Chondrocyte (in vitro differentiated cells): Measurements from ENCODE around the gene CRYGC. TPM values are rescaled to one million over a fixed set of nuclear protein-coding genes. Genes with fewer than 3 reads are reported as not detected.

ENCODE experiments used
- DNase-seq: peaks from one replicate; pipeline ENCODE4 v3.0.0; 2021; ENCODE audit warnings: mixed read lengths, low spot score
- H3K27ac Mint-ChIP-seq: one replicate; pipeline ENCODE4 v1.8.0; 2021; ENCODE audit warnings: mild to moderate bottlenecking, moderate library complexity, mixed read lengths; ENCODE audit not compliant: unreplicated experiment
- H3K27me3 Mint-ChIP-seq: 2 replicates; pipeline ENCODE4 v1.8.0; 2021; ENCODE audit warnings: low read depth, mixed read lengths
- H3K36me3 Mint-ChIP-seq: 2 replicates; pipeline ENCODE4 v1.8.0; 2021; ENCODE audit warnings: low read depth, mixed read lengths
- H3K4me1 Mint-ChIP-seq: 2 replicates; pipeline ENCODE4 v1.8.0; 2021; ENCODE audit warnings: low read depth, mild to moderate bottlenecking, mixed read lengths
- H3K4me3 Mint-ChIP-seq: one replicate; pipeline ENCODE4 v1.8.0; 2021; ENCODE audit warnings: mild to moderate bottlenecking, moderate library complexity, mixed read lengths; ENCODE audit not compliant: unreplicated experiment
- H3K9me3 Mint-ChIP-seq: 2 replicates; pipeline ENCODE4 v1.8.0; 2021; ENCODE audit warnings: low read depth, mixed read lengths
- total RNA-seq: library from RNA; stranded (reverse); gene quantifications from 3 replicates; pipeline ENCODE4 v1.2.1, GENCODE V29; 2021
- TF ChIP-seq, protein P1 (sequence below): fragments of 200-600 bp; sonication (generic); IDR thresholded peaks from 2 replicates; pipeline ENCODE4 v1.5.0; 2021; ENCODE audit warnings: antibody characterized with exemption, mild to moderate bottlenecking, moderate library complexity

CRYGC gene
- total RNA-seq, 1 donor from 2014 or later: not detected

DNA sequence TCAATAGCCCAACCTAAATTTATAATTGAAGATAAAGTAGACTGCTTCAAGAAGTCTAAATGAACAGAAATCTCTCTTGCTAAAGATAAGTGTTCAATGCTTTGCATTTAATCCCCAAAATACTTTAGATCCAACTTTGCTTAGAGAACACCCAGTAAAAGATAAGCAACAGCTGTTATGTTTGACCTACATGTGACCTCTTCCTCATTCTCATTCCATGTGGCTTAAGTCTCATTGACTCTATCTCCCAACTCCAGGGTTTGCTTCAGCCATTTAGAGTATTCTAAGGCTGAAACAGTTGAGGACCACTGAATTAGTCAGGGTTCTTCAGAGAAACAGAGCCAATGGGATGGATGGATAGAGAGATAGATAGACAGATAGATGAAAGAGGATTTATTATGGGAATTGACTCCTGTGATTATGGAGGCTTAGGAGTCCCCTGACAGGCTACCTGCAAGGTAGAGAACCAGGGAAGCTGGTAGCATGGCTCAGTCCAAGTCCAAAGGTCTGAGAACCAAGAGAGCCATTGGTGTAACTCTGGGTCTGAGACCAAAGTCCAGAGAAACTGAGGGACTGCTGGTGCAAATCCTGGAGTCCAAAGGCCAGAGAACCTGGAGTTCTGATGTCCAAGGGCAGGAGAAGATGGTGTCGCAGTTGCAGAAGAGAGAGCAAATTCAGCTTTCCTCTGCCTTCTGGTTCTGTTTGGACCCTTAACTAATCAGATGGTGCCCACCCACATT, 37.4 kb downstream of the CRYGC start:
- Mint-ChIP-seq H3K4me3 (no peak overlapping the region), H3K27me3 (peaks cover 2% of the 10 kb centered on the region), H3K9me3 (peaks cover 4% of the 10 kb centered on the region), H3K27ac (no peak overlapping the region), H3K4me1 (no peaks in the 10 kb centered on the region), H3K36me3 (no peaks in the 10 kb centered on the region)
- DNase-seq: no peak
- TF ChIP-seq, protein P1, sequence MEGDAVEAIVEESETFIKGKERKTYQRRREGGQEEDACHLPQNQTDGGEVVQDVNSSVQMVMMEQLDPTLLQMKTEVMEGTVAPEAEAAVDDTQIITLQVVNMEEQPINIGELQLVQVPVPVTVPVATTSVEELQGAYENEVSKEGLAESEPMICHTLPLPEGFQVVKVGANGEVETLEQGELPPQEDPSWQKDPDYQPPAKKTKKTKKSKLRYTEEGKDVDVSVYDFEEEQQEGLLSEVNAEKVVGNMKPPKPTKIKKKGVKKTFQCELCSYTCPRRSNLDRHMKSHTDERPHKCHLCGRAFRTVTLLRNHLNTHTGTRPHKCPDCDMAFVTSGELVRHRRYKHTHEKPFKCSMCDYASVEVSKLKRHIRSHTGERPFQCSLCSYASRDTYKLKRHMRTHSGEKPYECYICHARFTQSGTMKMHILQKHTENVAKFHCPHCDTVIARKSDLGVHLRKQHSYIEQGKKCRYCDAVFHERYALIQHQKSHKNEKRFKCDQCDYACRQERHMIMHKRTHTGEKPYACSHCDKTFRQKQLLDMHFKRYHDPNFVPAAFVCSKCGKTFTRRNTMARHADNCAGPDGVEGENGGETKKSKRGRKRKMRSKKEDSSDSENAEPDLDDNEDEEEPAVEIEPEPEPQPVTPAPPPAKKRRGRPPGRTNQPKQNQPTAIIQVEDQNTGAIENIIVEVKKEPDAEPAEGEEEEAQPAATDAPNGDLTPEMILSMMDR: no peak

DNA sequence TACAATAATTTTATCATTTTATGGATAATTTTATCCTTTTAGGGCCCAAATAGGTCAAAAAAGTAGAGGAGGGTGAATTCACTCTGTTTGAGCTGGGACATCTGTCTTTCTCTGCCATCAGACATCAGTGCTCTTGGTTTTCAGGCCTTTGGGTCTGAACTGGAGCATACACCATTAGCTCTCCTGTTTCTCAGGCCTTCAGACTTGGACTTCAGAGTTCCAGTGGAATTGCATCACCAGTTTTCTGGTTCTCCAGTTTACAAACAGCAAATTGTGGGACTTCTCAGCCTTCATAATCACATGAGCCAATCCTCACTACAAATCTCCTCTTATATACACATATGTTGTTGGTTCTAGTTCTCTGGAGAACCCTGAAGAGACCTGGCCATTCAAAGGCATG, 39.2 kb downstream of the CRYGC start:
- DNase-seq: no peak
- Mint-ChIP-seq H3K4me3 (no peak overlapping the region), H3K36me3 (no peaks in the 10 kb centered on the region), H3K27me3 (peaks cover 8% of the 10 kb centered on the region), H3K9me3 (peaks cover 4% of the 10 kb centered on the region), H3K4me1 (no peaks in the 10 kb centered on the region), H3K27ac (no peak overlapping the region)
- TF ChIP-seq, protein P1: no peak

DNA sequence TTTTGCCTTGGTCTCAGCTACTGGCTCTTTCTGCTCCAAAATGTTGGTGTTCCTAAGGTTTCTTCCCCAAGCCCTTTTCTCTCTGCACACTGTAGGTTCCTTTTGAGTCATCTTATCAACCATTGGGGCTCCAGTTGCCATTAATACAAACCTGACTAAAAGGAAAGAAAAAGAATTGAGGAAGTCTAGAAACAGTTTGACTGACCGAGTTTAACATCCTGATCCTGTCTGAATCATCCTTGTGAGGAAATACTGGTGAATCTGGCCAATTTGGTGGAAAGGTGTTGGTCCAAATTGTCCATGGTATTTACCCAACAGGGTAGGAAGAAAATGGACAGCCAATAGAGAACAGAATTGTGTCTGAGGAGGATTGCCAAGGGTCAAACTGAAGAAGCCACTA, 43.6 kb downstream of the CRYGC start:
- H3K27me3 Mint-ChIP-seq: peaks cover 23% of the 10 kb centered on the region

DNA sequence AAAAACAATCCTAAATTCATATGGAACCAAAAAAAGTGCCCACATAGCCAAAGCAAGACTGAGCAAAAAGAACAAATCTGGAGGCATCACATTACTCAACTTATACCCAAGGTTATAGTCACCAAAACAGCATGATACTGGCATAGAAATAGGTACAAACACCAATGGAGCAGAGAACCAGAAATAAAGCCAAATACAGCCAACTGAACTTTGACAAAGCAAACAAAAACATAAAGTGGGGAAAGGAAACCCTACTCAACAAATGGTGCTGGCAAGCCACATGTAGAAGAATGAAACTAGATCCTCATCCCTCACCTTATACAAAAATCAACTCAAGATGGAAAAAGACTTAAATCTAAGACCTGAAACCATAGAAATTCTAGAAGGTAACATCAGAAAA, 45.8 kb downstream of the CRYGC start:
- Mint-ChIP-seq H3K9me3 (peaks cover 9% of the 10 kb centered on the region), H3K4me1 (no peaks in the 10 kb centered on the region), H3K4me3 (no peak overlapping the region), H3K27me3 (peaks cover 34% of the 10 kb centered on the region), H3K36me3 (peaks cover 3% of the 10 kb centered on the region), H3K27ac (no peak overlapping the region)
- DNase-seq: no peak
- TF ChIP-seq, protein P1: no peak

More for the DNA sequence above, 43.6 kb downstream of the CRYGC start:
- H3K4me3 Mint-ChIP-seq: no peak overlapping the region
- peaks cover 4% of the 10 kb centered on the region for H3K9me3 Mint-ChIP-seq
- DNase-seq: no peak
- TF ChIP-seq, protein P1: no peak
- no peaks in the 10 kb centered on the region for H3K4me1 Mint-ChIP-seq
- H3K27ac Mint-ChIP-seq: no peak overlapping the region
- no peaks in the 10 kb centered on the region for H3K36me3 Mint-ChIP-seq

Other genes starting within 250 kb of the CRYGC start
- 8.7 to 12.9 TPM (median 9.1 TPM) in 3 replicates for gene PLEKHM3, start 104.3 kb downstream of the CRYGC start, total RNA-seq
- gene CRYGD, start 5.3 kb downstream of the CRYGC start, total RNA-seq: not detected in 3 replicates
- gene CRYGB, start 16.3 kb upstream of the CRYGC start, total RNA-seq: not detected in 3 replicates
- not detected in 3 replicates for gene CRYGA, start 33.8 kb upstream of the CRYGC start, total RNA-seq
- not detected in 3 replicates for gene C2orf80, start 60.2 kb upstream of the CRYGC start, total RNA-seq
- gene IDH1, start 125.2 kb upstream of the CRYGC start, total RNA-seq: 68.5 to 78.2 TPM (median 75.9 TPM) in 3 replicates
- 24.7 to 29.3 TPM (median 28.3 TPM) in 3 replicates for gene PIKFYVE, start 136.4 kb upstream of the CRYGC start, total RNA-seq